HepG2 (cell line): ENCODE measurements around the gene ATP5MG. TPM values are rescaled to one million over a fixed set of nuclear protein-coding genes. Genes with fewer than 3 reads are reported as not detected.
A peak's percentile ranks its signal among the peaks of the same experiment; 100 is the strongest.

Source experiments
- AGO1 ChIP-seq: fragments of 200-400 bp; formaldehyde crosslinking; IDR thresholded peaks from 2 replicates; pipeline ENCODE4 v1.6.1; 2017; ENCODE audit warnings: mild to moderate bottlenecking, low read depth, low read length, moderate library complexity; ENCODE audit not compliant: poor library complexity, severe bottlenecking
- AHR ChIP-seq: IDR thresholded peaks from 2 replicates; pipeline ENCODE4 v1.6.1; 2018; ENCODE audit warnings: missing genetic modification reagents, missing compliant biosample characterization
- ARNT2 ChIP-seq: sonication (generic); formaldehyde crosslinking; IDR thresholded peaks from 2 replicates; pipeline ENCODE4 v1.8.0; 2022; ENCODE audit warnings: mild to moderate bottlenecking, low read depth, missing genetic modification reagents, moderate library complexity
- BHLHE40 ChIP-seq: IDR thresholded peaks from 2 replicates; pipeline ENCODE4 v1.6.1; 2011; ENCODE audit warnings: low read length, improper control_type of control experiment
- DPF2 ChIP-seq: sonication (generic); formaldehyde crosslinking; IDR thresholded peaks from 2 replicates; pipeline ENCODE4 v1.4.0; 2020; ENCODE audit warnings: mild to moderate bottlenecking, low read depth, missing genetic modification reagents, borderline replicate concordance
- E2F1 ChIP-seq: sonication (generic); formaldehyde crosslinking; IDR thresholded peaks from 2 replicates; pipeline ENCODE4 v1.5.0; 2020; ENCODE audit warnings: missing genetic modification reagents
- ETV6 ChIP-seq: sonication (generic); formaldehyde crosslinking; conservative IDR thresholded peaks from 2 replicates; pipeline ENCODE4 v1.4.0; 2020; ENCODE audit warnings: missing genetic modification reagents
- EZH2 ChIP-seq: conservative IDR thresholded peaks from 2 replicates; pipeline ENCODE4 v1.6.1; 2012; ENCODE audit warnings: mild to moderate bottlenecking, low read depth, low read length, moderate library complexity
- FIP1L1 ChIP-seq: fragments of 200-400 bp; formaldehyde crosslinking; IDR thresholded peaks from 2 replicates; pipeline ENCODE4 v1.6.1; 2018; ENCODE audit warnings: low read depth, mild to moderate bottlenecking, low read length, moderate library complexity, borderline replicate concordance; ENCODE audit not compliant: insufficient read depth
- FOXK1 ChIP-seq: sonication (generic); formaldehyde crosslinking; IDR thresholded peaks from 2 replicates; pipeline ENCODE4 v1.4.0; 2020; ENCODE audit warnings: low read depth, missing genetic modification reagents, borderline replicate concordance
- GPN1 ChIP-seq: sonication (generic); formaldehyde crosslinking; IDR thresholded peaks from 2 replicates; pipeline ENCODE4 v1.5.1; 2020; ENCODE audit warnings: missing genetic modification reagents, borderline replicate concordance
- HNRNPUL1 ChIP-seq: fragments of 200-400 bp; formaldehyde crosslinking; IDR thresholded peaks from 2 replicates; pipeline ENCODE4 v1.6.1; 2017; ENCODE audit warnings: low read depth, mild to moderate bottlenecking, low read length, moderate library complexity
- KAT2B ChIP-seq: fragments of 150-350 bp; IDR thresholded peaks from 2 replicates; pipeline ENCODE4 v1.6.1; 2014; ENCODE audit warnings: low read depth, low read length, borderline replicate concordance
- KDM3A ChIP-seq: IDR thresholded peaks from 2 replicates; pipeline ENCODE4 v1.6.1; 2018; ENCODE audit warnings: low read depth, missing compliant biosample characterization
- KLF11 ChIP-seq: IDR thresholded peaks from 2 replicates; pipeline ENCODE4 v1.6.1; 2016; ENCODE audit warnings: missing compliant biosample characterization
- KLF6 ChIP-seq: IDR thresholded peaks from 2 replicates; pipeline ENCODE4 v1.8.0; 2016; ENCODE audit warnings: missing biosample characterization, missing genetic modification reagents
- KLF9 ChIP-seq: IDR thresholded peaks from 2 replicates; pipeline ENCODE4 v1.6.1; 2016; ENCODE audit warnings: low read depth
- MBD4 ChIP-seq: IDR thresholded peaks from 2 replicates; pipeline ENCODE4 v1.6.1; 2012; ENCODE audit warnings: low read length, inconsistent platforms, borderline replicate concordance
- NFYC ChIP-seq: IDR thresholded peaks from 2 replicates; pipeline ENCODE4 v1.6.1; 2016; ENCODE audit warnings: missing genetic modification reagents, missing compliant biosample characterization
- PHB2 ChIP-seq: fragments of 450-650 bp; IDR thresholded peaks from 2 replicates; pipeline ENCODE4 v1.6.1; 2018; ENCODE audit not compliant: partially characterized antibody
- POLR2AphosphoS2 ChIP-seq: IDR thresholded peaks from 2 replicates; pipeline ENCODE4 v1.6.1; 2011; ENCODE audit warnings: low read depth, low read length, improper control_type of control experiment
- SMAD9 ChIP-seq: sonication (generic); formaldehyde crosslinking; IDR thresholded peaks from 2 replicates; pipeline ENCODE4 v1.5.1; 2020; ENCODE audit warnings: mild to moderate bottlenecking, missing genetic modification reagents
- SNAPC5 ChIP-seq: sonication (generic); formaldehyde crosslinking; IDR thresholded peaks from 2 replicates; pipeline ENCODE4 v1.8.1; 2023; ENCODE audit warnings: mild to moderate bottlenecking, missing genetic modification reagents, borderline replicate concordance
- XRCC5 ChIP-seq: fragments of 200-400 bp; formaldehyde crosslinking; optimal IDR thresholded peaks from 2 replicates; pipeline ENCODE3; 2017; ENCODE audit warnings: mild to moderate bottlenecking, low read length
- YY1 ChIP-seq: IDR thresholded peaks from 2 replicates; pipeline ENCODE4 v1.6.1; 2011; ENCODE audit warnings: low read length, low read depth, moderate library complexity, mild to moderate bottlenecking; ENCODE audit not compliant: insufficient read depth, insufficient replicate concordance
- ZEB1 ChIP-seq: IDR thresholded peaks from 2 replicates; pipeline ENCODE4 v1.6.1; 2012; ENCODE audit warnings: mild to moderate bottlenecking, low read depth, inconsistent platforms; ENCODE audit not compliant: insufficient replicate concordance
- ZNF138 ChIP-seq: sonication (generic); formaldehyde crosslinking; IDR thresholded peaks from 2 replicates; pipeline ENCODE4 v1.5.0; 2020; ENCODE audit warnings: mild to moderate bottlenecking, low read depth, missing genetic modification reagents
- ZNF263 ChIP-seq: sonication (generic); formaldehyde crosslinking; IDR thresholded peaks from 2 replicates; pipeline ENCODE4 v1.4.0; 2020; ENCODE audit warnings: missing genetic modification reagents
- ZNF44 ChIP-seq: sonication (generic); formaldehyde crosslinking; IDR thresholded peaks from 2 replicates; pipeline ENCODE4 v1.5.1; 2020; ENCODE audit warnings: mild to moderate bottlenecking, missing genetic modification reagents
- polyA plus RNA-seq, 8 experiments: library from polyadenylated mRNA; depleted of rRNA in 3 of 8; stranded (reverse) in 7 of 8; unstranded in 1 of 8; fragments of >200 nt; fragmentation: Illumina TruSeq in 4 of 8; extraction: Trizol in 4 of 8; gene quantifications; 2 replicates each; pipeline versions ENCODE4 v1.2.1 to v1.2.3, GENCODE V29; 2011 to 2016; ENCODE audit warnings: low read depth in 4 of 8, missing spikeins in 1 of 8, mixed read lengths in 1 of 8; ENCODE audit not compliant: insufficient read depth in 1 of 8
- total RNA-seq, 5 experiments: library from RNA; depleted of rRNA; stranded (reverse); fragments of >200 nt; fragmentation: Illumina TruSeq; extraction: Trizol; gene quantifications; 2 replicates each; pipeline ENCODE4 v1.2.3, GENCODE V29; 2016; ENCODE audit warnings: low read depth in 1 of 5
- TF ChIP-seq, protein P1 (sequence below): IDR thresholded peaks from 2 replicates; pipeline ENCODE4 v1.6.1; 2016; ENCODE audit warnings: missing biosample characterization, missing genetic modification reagents, low read depth

Gene ATP5MG
- total and polyA plus RNA-seq, 2 of the 13 experiments (the other 11 are each of a cell fraction or from before 2014, with no cell fraction given) = 260 to 320 TPM

DNA sequence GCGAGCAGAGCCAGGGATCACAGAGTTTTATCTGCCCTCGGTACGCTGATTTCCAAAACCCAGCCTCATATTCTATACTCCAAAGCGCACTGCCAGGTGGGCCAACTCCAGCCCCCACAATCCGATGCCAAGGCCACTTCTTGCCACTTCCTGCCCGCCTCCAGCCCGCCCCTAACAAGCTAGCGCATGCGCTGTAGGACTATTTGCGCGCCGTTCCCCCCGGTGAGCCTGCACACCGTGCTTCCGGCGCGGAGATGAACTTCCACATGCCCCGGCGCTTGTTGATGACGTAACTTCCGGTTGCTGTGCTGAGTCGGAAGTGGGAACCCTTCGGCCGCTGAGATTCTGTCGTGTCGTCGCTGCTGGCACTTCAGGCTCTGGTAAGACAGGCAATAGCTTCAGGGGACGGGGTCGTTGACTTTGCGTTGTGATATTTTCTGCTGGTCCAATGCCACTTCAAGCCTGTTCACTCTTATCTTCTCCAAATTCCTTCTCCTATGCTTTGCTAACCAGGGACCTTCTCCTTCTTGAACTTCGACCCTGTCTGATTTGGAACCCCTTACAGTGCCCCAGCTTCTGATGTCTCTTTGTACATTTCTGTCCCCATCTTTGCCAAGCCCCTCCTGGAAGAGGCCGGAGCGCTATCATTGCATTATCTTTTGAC lies 42.0 kb upstream of the ATP5MG start, which contains the start of gene UBE4A (continued):
- no peak for TF ChIP-seq AHR (CRISPR knock-in tag)
- TF ChIP-seq ZNF263 = no peak
- TF ChIP-seq ZNF138 (CRISPR knock-in tag) = no peak
- TF ChIP-seq FOXK1 = peak; percentile 93; the same call in 1 of the 2 replicates
- 0 out of 2 replicates have a peak, but pooled peaks have one; percentile 18 for TF ChIP-seq BHLHE40
- peak; percentile 17 for TF ChIP-seq YY1
- TF ChIP-seq ZNF44 (CRISPR knock-in tag) = peak; percentile 79; the same call in 1 of the 2 replicates
- TF ChIP-seq HNRNPUL1 = no peak
- TF ChIP-seq GPN1 (CRISPR knock-in tag) = no peak
- no peak for TF ChIP-seq E2F1 (CRISPR knock-in tag)
- TF ChIP-seq SNAPC5 (CRISPR knock-in tag) = no peak
- peak; percentile 20; the same call in 1 of the 2 replicates for TF ChIP-seq ETV6 (CRISPR knock-in tag)
- TF ChIP-seq KLF11 (CRISPR knock-in tag) = no peak; the same call in 1 of the 2 replicates
- no peak for TF ChIP-seq XRCC5
- TF ChIP-seq, protein P1, sequence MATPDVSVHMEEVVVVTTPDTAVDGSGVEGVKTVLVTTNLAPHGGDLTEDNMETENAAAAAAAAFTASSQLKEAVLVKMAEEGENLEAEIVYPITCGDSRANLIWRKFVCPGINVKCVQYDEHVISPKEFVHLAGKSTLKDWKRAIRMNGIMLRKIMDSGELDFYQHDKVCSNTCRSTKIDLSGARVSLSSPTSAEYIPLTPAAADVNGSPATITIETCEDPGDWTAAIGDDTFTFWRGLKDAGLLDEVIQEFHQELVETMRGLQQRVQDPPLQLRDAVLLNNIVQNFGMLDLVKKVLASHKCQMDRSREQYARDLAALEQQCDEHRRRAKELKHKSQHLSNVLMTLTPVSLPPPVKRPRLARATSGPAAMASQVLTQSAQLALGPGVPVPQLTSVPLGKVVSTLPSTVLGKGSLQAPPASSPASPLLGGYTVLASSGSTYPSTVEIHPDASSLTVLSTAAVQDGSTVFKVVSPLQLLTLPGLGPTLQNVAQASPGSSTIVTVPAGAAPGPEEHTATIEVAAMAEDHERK = no peak
- no peak for TF ChIP-seq PHB2
- peak; percentile 7; the same call in 1 of the 2 replicates for TF ChIP-seq ARNT2 (CRISPR knock-in tag)
- no peak for TF ChIP-seq AGO1
- no peak for TF ChIP-seq EZH2
- TF ChIP-seq SMAD9 = no peak
- TF ChIP-seq FIP1L1 = no peak
- no peak for TF ChIP-seq POLR2AphosphoS2
- no peak for TF ChIP-seq DPF2
- TF ChIP-seq KAT2B = no peak
- peak; percentile 82; the same call in 1 of the 2 replicates for TF ChIP-seq KDM3A
- no peak for TF ChIP-seq NFYC
- peak; percentile 81 for TF ChIP-seq KLF6 (CRISPR knock-in tag)
- TF ChIP-seq KLF9 (CRISPR knock-in tag) = no peak
- TF ChIP-seq ZEB1 = no peak
- no peak for TF ChIP-seq MBD4
